Gastroesophageal sphincter (tissue), 3 donors: ENCODE data around the gene PATL1.

Experiments
- POLR2A ChIP-seq, 2 donors: fragments of 450-650 bp; IDR thresholded peaks; one replicate each; pipeline ENCODE4 v1.6.1; 2017; ENCODE audit warnings: antibody characterized with exemption in 2 of 2, mild to moderate bottlenecking in 2 of 2, moderate library complexity in 1 of 2
- POLR2AphosphoS5 ChIP-seq: sonication (generic); formaldehyde crosslinking; IDR thresholded peaks from one replicate; pipeline ENCODE4 v1.6.1; 2017; ENCODE audit warnings: antibody characterized with exemption
- TF ChIP-seq, protein P1 (sequence below), 4 experiments: fragments of 200-600 bp in 2 of 4; fragments of 450-650 bp in 2 of 4; sonication (generic) in 1 of 4; IDR thresholded peaks; one replicate each; pipeline ENCODE4 v1.5.1; 2017 to 2019; ENCODE audit warnings: antibody characterized with exemption in 4 of 4, mild to moderate bottlenecking in 2 of 4, moderate library complexity in 2 of 4

DNA sequence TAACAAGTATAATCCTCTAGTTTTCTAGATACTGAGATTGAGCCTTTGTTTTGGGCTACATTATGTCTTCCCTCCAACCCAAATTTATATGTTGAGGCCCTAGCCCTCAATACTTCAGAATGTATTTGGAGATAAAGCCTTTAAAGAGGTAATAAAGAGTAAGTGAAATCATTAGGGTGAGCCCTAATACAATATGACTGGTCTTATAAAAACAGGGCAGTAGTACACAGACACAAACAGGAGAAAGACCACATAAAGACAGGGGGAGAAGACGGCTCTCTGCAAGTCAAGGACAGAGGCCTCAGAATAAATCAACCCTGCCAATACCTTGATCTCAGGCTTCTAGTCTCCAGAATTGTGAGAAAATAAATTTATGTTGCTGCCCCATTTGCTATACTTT, 38.5 kb upstream of the PATL1 start:
- TF ChIP-seq, protein P1, sequence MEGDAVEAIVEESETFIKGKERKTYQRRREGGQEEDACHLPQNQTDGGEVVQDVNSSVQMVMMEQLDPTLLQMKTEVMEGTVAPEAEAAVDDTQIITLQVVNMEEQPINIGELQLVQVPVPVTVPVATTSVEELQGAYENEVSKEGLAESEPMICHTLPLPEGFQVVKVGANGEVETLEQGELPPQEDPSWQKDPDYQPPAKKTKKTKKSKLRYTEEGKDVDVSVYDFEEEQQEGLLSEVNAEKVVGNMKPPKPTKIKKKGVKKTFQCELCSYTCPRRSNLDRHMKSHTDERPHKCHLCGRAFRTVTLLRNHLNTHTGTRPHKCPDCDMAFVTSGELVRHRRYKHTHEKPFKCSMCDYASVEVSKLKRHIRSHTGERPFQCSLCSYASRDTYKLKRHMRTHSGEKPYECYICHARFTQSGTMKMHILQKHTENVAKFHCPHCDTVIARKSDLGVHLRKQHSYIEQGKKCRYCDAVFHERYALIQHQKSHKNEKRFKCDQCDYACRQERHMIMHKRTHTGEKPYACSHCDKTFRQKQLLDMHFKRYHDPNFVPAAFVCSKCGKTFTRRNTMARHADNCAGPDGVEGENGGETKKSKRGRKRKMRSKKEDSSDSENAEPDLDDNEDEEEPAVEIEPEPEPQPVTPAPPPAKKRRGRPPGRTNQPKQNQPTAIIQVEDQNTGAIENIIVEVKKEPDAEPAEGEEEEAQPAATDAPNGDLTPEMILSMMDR (IDR thresholded peaks at IDR 0.05), result no peak
- TF ChIP-seq POLR2A (IDR thresholded peaks at IDR 0.05), result no peak
- no peak for TF ChIP-seq POLR2AphosphoS5
